KMS-11 (cell line): Measurements from ENCODE around the gene ARHGAP31.

Experiments
- H2AFZ ChIP-seq: fragments of 200-600 bp; sonication (generic); 2 replicates; pipeline ENCODE4 v1.6.1; 2016; ENCODE audit warnings: antibody characterized with exemption, mixed run types, low read depth
- H3K27ac ChIP-seq: fragments of 200-600 bp; sonication (generic); 2 replicates; pipeline ENCODE4 v1.6.1; 2016; ENCODE audit warnings: mild to moderate bottlenecking, mixed run types
- H3K27me3 ChIP-seq: fragments of 200-600 bp; sonication (generic); 2 replicates; pipeline ENCODE4 v1.6.1; 2017; ENCODE audit warnings: mild to moderate bottlenecking, low read depth, mixed run types, moderate library complexity; ENCODE audit not compliant: insufficient read depth
- H3K36me3 ChIP-seq: fragments of 200-600 bp; sonication (generic); 2 replicates; pipeline ENCODE4 v1.6.1; 2017; ENCODE audit warnings: mild to moderate bottlenecking, mixed run types; ENCODE audit not compliant: insufficient read depth
- H3K4me1 ChIP-seq: fragments of 200-600 bp; sonication (generic); 2 replicates; pipeline ENCODE4 v1.6.1; 2016; ENCODE audit warnings: mild to moderate bottlenecking, low read depth, mixed run types; ENCODE audit not compliant: poor library complexity, severe bottlenecking
- H3K4me2 ChIP-seq: fragments of 200-600 bp; sonication (generic); 2 replicates; pipeline ENCODE4 v1.7.0; 2016; ENCODE audit warnings: mild to moderate bottlenecking, mixed run types
- H3K4me3 ChIP-seq: fragments of 200-600 bp; sonication (generic); IDR thresholded peaks from 2 replicates; pipeline ENCODE4 v1.6.1; 2017; ENCODE audit warnings: low read depth, low read length, mixed read lengths; ENCODE audit not compliant: insufficient read depth
- H3K79me2 ChIP-seq: fragments of 200-600 bp; sonication (generic); 2 replicates; pipeline ENCODE4 v1.6.1; 2016; ENCODE audit warnings: low read depth, mixed run types; ENCODE audit not compliant: insufficient read depth
- H3K9ac ChIP-seq: fragments of 200-600 bp; sonication (generic); 2 replicates; pipeline ENCODE4 v1.6.1; 2016; ENCODE audit warnings: mild to moderate bottlenecking, mixed run types
- H4K20me1 ChIP-seq: fragments of 200-600 bp; sonication (generic); 2 replicates; pipeline ENCODE4 v1.6.1; 2016; ENCODE audit warnings: mild to moderate bottlenecking, mixed run types; ENCODE audit not compliant: insufficient read depth
- TF ChIP-seq, protein P1 (sequence below): fragments of 200-600 bp; sonication (generic); conservative IDR thresholded peaks from 2 replicates; pipeline ENCODE4 v1.6.1; 2017; ENCODE audit warnings: low read depth, mild to moderate bottlenecking, antibody characterized with exemption, low read length, moderate library complexity, mixed read lengths

Gene ARHGAP31

DNA sequence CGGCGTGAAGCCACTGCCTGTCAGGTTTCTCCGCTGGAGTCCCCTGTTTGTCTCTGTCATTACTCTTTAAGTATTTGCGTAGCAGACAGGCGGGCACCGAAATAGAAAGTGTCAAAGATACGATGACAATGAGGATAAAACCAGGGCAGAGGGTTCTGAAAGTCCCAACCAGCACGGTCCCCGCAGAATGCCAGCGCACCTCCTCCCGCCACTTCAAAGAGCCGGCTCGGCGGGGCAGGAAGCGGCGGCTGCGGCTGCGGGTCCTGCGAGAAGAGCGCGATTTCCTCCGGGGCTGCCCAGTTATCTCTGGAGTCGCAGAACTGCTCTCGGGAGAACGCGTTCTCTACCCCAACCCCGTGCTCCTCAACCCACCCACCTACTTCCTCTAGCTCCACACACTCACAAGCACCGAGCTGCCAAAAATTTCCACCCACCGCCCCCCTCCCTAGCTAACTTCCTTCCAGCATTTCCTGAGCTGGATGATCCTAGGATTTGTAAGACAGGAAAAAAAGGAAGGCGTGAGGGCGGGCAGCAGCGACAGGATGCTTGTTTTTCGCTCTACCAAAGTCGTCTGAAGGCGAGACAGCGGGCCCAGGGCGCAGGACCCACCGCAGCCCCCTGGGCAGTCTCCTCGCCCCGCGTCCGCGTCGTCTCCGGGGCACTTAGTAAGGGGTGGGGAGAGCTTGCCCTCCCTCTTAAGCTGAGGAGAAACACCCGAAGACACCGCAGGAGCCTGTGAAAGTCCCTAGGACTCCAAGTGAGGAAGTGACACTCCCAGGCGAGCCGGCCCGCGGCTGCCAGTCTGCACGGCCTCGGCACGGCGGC, at the start of gene ARHGAP31:
TSS of gene ARHGAP31 (plus strand) at position 513 of the 825 bp plus-strand sequence. CDS start 522 bp downstream, outside the sequence.
- Histone ChIP-seq H3K27me3 (no peaks in the 10 kb centered on the region), H3K79me2 (no peaks in the 10 kb centered on the region), H3K27ac (no peak within 1 kb of the TSS; the same call in 1 of the 2 replicates), H3K9ac (peak within 1 kb of the TSS; percentile 19; the same call in 1 of the 2 replicates), H3K36me3 (no peaks in the 10 kb centered on the region), H2AFZ (peak within 1 kb of the TSS; percentile 79), H3K4me3 (peak within 1 kb of the TSS; percentile 92), H4K20me1 (no peaks in the 10 kb centered on the region), H3K4me1 (peaks cover 42% of the 10 kb centered on the region), H3K4me2 (peak within 1 kb of the TSS; percentile 70)
- TF ChIP-seq, protein P1, sequence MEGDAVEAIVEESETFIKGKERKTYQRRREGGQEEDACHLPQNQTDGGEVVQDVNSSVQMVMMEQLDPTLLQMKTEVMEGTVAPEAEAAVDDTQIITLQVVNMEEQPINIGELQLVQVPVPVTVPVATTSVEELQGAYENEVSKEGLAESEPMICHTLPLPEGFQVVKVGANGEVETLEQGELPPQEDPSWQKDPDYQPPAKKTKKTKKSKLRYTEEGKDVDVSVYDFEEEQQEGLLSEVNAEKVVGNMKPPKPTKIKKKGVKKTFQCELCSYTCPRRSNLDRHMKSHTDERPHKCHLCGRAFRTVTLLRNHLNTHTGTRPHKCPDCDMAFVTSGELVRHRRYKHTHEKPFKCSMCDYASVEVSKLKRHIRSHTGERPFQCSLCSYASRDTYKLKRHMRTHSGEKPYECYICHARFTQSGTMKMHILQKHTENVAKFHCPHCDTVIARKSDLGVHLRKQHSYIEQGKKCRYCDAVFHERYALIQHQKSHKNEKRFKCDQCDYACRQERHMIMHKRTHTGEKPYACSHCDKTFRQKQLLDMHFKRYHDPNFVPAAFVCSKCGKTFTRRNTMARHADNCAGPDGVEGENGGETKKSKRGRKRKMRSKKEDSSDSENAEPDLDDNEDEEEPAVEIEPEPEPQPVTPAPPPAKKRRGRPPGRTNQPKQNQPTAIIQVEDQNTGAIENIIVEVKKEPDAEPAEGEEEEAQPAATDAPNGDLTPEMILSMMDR, result no peak

- Histone ChIP-seq H3K4me2 (no peak overlapping the region), H4K20me1 (no peaks in the 10 kb centered on the region), H3K27ac (no peak overlapping the region), H2AFZ (no peak overlapping the region), H3K4me1 (peaks cover 8% of the 10 kb centered on the region), H3K36me3 (no peaks in the 10 kb centered on the region), H3K9ac (no peak overlapping the region), H3K27me3 (no peaks in the 10 kb centered on the region), H3K79me2 (no peaks in the 10 kb centered on the region), H3K4me3 (no peak overlapping the region)
- TF ChIP-seq, protein P1, result no peak
These were observed 48.4 kb upstream of the ARHGAP31 start for GRCh38 chr3:119245778-119246177.

DNA sequence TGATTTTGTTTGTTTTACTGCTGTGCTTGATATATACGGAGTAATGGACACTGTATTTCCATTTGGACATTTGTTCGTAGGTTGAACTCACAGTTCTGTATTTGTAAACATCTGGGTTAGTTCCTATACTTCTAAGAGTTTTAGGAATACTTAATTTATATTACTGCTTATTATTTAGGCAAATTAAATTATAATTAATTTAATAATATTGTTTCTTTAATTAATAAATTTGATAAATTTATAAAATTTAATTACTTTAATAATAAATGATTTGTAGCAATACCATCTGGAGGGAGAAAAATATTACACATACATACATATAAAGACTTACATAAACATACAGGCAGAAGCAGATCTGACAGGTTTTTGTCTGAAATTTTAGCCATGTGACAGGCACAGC, 39.0 kb upstream of the ARHGAP31 start:
- Histone ChIP-seq H2AFZ (no peak overlapping the region), H3K4me2 (no peak overlapping the region)

DNA sequence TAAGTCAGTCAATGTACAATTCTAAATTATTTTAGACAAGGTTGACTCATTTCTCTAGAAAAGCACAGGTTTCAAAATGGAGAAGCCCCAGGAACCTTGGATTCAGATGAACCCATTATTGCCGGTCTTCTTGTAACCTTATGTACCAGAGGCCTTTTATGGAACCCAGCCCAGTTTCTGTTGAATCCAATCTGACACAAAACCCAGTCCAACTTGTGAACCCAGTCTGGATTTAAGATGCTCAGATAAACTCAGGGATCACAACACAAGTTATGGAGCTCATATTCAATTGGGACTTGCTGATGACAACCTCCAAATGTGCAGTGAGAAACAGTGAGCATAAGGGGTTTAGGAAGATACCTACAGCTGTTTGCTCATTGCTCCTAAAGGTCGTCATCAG, 37.1 kb upstream of the ARHGAP31 start:
- no peak overlapping the region for H2AFZ ChIP-seq
- TF ChIP-seq, protein P1, result no peak
- no peak overlapping the region for H3K27ac ChIP-seq

More for the DNA sequence above, 39.0 kb upstream of the ARHGAP31 start:
- Histone ChIP-seq H3K79me2 (no peaks in the 10 kb centered on the region), H3K27me3 (no peaks in the 10 kb centered on the region), H3K36me3 (no peaks in the 10 kb centered on the region), H3K4me1 (no peaks in the 10 kb centered on the region), H3K9ac (no peak overlapping the region), H3K4me3 (no peak overlapping the region), H3K27ac (no peak overlapping the region), H4K20me1 (no peaks in the 10 kb centered on the region)
- TF ChIP-seq, protein P1, result no peak

More for the DNA sequence above, 37.1 kb upstream of the ARHGAP31 start:
- H3K4me1 ChIP-seq, result no peaks in the 10 kb centered on the region
- H3K9ac ChIP-seq, result no peak overlapping the region
- no peaks in the 10 kb centered on the region for H3K36me3 ChIP-seq
- no peaks in the 10 kb centered on the region for H3K79me2 ChIP-seq
- no peak overlapping the region for H3K4me3 ChIP-seq
- no peak overlapping the region for H3K4me2 ChIP-seq
- no peaks in the 10 kb centered on the region for H4K20me1 ChIP-seq
- no peaks in the 10 kb centered on the region for H3K27me3 ChIP-seq
